Measurements from ENCODE around the gene NADSYN1. TPM values are rescaled to one million over a fixed set of nuclear protein-coding genes. Genes with fewer than 3 reads are reported as not detected.

The NADSYN1 gene
- total RNA-seq, 1 donor from 2014 or later: 87.9 TPM

GRCh38 chr11:71548716-71549151 lies 95.7 kb downstream of the NADSYN1 start:
- Histone ChIP-seq H3K9me3 (ENCODE audit: insufficient read depth, low read depth, low read length) (no peaks in the 10 kb centered on the region), H3K27me3 (ENCODE audit: insufficient read depth, low read length) (no peaks in the 10 kb centered on the region), H3K36me3 (ENCODE audit: insufficient read depth, low read length) (no peaks in the 10 kb centered on the region), H2AFZ (ENCODE audit: low read depth, low read length) (no peak overlapping the region), H3K9ac (ENCODE audit: low read length) (no peak overlapping the region), H3K4me3 (ENCODE audit: insufficient read depth, low read depth, low read length) (no peak overlapping the region), H3K79me2 (ENCODE audit: insufficient read depth, low read length) (no peaks in the 10 kb centered on the region), H3K4me2 (ENCODE audit: low read length) (no peak overlapping the region), H4K20me1 (ENCODE audit: insufficient read depth, low read length) (no peaks in the 10 kb centered on the region), H3K4me1 (ENCODE audit: insufficient read depth, low read length) (no peaks in the 10 kb centered on the region), H3K27ac (ENCODE audit: low read depth, low read length) (no peak overlapping the region)
- no peak for DNase-seq (ENCODE audit: low read depth)
- H3K27ac Mint-ChIP-seq (ENCODE audit: unreplicated experiment): no peak overlapping the region
- peaks cover 6% of the 10 kb centered on the region for H3K36me3 Mint-ChIP-seq (ENCODE audit: low read depth, unreplicated experiment)
- H3K27me3 Mint-ChIP-seq (ENCODE audit: low read depth, unreplicated experiment): peaks cover 47% of the 10 kb centered on the region
- FAIRE-seq: no peak
- no peaks in the 10 kb centered on the region for H3K4me1 Mint-ChIP-seq (ENCODE audit: low read depth, unreplicated experiment)
- H3K4me3 Mint-ChIP-seq (ENCODE audit: unreplicated experiment): no peak overlapping the region
- no peak for TF ChIP-seq EZH2 (IDR thresholded peaks at IDR 0.05; ENCODE audit: insufficient read depth, low read length)
- peaks cover 9% of the 10 kb centered on the region for H3K9me3 Mint-ChIP-seq (ENCODE audit: unreplicated experiment)

Small RNAs within 50 kb of the gene (microRNA-seq; reads per million reads assigned to microRNA genes)
- gene MIR6754: not detected

Other genes with a start within 250 kb of the NADSYN1 start
- 6.4 and 10.1 TPM in 2 replicates for gene SHANK2, start 200.6 kb upstream of the NADSYN1 start, total RNA-seq
- gene DHCR7, start 4.8 kb upstream of the NADSYN1 start, total RNA-seq: 76.1 and 92.8 TPM in 2 replicates
- gene KRTAP5-7, start 74.1 kb downstream of the NADSYN1 start, total RNA-seq: not detected in 2 replicates
- gene KRTAP5-8, start 84.8 kb downstream of the NADSYN1 start, total RNA-seq: not detected in 2 replicates
- 0.43 TPM in 1 of 2 replicates, not detected in the other for gene KRTAP5-9, start 95.2 kb downstream of the NADSYN1 start, total RNA-seq
- 0.34 TPM in 1 of 2 replicates, not detected in the other for gene KRTAP5-10, start 112.4 kb downstream of the NADSYN1 start, total RNA-seq
- gene KRTAP5-11, start 129.7 kb downstream of the NADSYN1 start, total RNA-seq: not detected in 2 replicates

Measured in astrocyte (in vitro differentiated cells and primary cell).